ENCODE measurements around the gene EML6.

DNA sequence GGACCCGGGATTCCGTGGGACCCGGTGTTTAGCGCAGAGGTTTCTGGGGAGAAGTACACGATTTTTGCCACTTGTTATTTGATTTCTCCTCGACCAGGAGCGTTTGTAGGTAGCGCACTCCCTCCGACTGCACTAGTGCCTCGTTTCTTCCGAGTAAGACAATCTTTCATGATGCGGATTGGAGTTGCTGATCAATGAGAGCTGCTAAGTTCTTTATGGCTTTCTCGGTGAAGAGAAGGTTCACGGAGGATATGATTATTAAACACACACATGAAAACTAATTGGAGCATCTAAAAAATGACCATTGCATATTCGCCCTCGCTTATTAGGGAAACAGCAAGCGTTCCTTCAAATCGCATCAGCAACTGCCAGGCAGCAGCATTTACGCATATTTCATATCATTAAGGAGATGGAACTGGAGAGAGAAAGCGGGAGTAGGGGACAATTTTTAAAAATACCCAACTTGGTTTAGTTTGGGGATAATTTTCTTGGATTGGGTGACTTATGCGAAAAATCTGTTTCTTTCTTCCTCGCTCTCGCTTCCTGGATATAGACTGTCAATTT lies 616 bp downstream of the EML6 start:
- TF ChIP-seq CHD2 (IDR thresholded peaks at IDR 0.05; ENCODE audit: low read length, partially characterized antibody) (no peak), EP300 (IDR thresholded peaks at IDR 0.05) (no peak), POLR2A (IDR thresholded peaks at IDR 0.05; ENCODE audit: low read length) (no peak), ZC3H11A (IDR thresholded peaks at IDR 0.05) (no peak), RAD21 (conservative IDR thresholded peaks at IDR 0.05 in 1 of 2, IDR thresholded peaks at IDR 0.05 in 1 of 2) (no peak), CBX8 (IDR thresholded peaks at IDR 0.05) (peak; percentile 99), BHLHE40 (IDR thresholded peaks at IDR 0.05; ENCODE audit: low read depth, low read length) (no peak), NR3C1 (IDR thresholded peaks at IDR 0.05) (no peak)
- TF ChIP-seq, protein P1, sequence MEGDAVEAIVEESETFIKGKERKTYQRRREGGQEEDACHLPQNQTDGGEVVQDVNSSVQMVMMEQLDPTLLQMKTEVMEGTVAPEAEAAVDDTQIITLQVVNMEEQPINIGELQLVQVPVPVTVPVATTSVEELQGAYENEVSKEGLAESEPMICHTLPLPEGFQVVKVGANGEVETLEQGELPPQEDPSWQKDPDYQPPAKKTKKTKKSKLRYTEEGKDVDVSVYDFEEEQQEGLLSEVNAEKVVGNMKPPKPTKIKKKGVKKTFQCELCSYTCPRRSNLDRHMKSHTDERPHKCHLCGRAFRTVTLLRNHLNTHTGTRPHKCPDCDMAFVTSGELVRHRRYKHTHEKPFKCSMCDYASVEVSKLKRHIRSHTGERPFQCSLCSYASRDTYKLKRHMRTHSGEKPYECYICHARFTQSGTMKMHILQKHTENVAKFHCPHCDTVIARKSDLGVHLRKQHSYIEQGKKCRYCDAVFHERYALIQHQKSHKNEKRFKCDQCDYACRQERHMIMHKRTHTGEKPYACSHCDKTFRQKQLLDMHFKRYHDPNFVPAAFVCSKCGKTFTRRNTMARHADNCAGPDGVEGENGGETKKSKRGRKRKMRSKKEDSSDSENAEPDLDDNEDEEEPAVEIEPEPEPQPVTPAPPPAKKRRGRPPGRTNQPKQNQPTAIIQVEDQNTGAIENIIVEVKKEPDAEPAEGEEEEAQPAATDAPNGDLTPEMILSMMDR (IDR thresholded peaks at IDR 0.05) = no peak
- TF ChIP-seq, protein P2, sequence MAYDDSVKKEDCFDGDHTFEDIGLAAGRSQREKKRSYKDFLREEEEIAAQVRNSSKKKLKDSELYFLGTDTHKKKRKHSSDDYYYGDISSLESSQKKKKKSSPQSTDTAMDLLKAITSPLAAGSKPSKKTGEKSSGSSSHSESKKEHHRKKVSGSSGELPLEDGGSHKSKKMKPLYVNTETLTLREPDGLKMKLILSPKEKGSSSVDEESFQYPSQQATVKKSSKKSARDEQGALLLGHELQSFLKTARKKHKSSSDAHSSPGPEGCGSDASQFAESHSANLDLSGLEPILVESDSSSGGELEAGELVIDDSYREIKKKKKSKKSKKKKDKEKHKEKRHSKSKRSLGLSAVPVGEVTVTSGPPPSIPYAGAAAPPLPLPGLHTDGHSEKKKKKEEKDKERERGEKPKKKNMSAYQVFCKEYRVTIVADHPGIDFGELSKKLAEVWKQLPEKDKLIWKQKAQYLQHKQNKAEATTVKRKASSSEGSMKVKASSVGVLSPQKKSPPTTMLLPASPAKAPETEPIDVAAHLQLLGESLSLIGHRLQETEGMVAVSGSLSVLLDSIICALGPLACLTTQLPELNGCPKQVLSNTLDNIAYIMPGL (CRISPR knock-in tag; IDR thresholded peaks at IDR 0.05; ENCODE audit: borderline replicate concordance) = no peak
- TF ChIP-seq, protein P3, sequence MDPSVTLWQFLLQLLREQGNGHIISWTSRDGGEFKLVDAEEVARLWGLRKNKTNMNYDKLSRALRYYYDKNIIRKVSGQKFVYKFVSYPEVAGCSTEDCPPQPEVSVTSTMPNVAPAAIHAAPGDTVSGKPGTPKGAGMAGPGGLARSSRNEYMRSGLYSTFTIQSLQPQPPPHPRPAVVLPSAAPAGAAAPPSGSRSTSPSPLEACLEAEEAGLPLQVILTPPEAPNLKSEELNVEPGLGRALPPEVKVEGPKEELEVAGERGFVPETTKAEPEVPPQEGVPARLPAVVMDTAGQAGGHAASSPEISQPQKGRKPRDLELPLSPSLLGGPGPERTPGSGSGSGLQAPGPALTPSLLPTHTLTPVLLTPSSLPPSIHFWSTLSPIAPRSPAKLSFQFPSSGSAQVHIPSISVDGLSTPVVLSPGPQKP (IDR thresholded peaks at IDR 0.05; ENCODE audit: low read depth, low read length) = no peak

Measured in A549 (cell line).